ENCODE data around the gene DDB1. TPM values are rescaled to one million over a fixed set of nuclear protein-coding genes. Genes with fewer than 3 reads are reported as not detected.

DDB1 gene
- total RNA-seq, 1 experiment from 2014 or later = 250 TPM

DNA sequence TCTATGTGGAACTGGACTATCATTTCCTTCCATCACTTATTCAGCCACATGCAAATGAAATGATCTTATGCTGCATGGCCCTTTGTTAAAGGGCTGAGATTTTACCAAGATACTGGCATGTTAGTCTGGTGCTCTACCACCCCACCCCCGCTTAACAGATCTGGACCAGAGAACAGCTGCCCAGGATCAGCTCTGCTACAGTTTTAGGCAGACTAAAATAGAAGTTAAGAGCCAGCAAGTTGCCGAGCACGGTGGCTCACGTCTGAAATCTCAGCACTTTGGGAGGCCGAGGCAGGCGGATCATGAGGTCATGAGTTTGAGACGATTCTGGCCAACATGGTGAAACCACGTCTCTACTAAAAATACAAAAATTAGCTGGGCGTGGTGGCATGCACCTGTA, 4.6 kb downstream of the DDB1 start:
- no peak overlapping the region for H3K4me3 ChIP-seq
- H3K9me3 ChIP-seq = no peaks in the 10 kb centered on the region
- H3K36me3 ChIP-seq = peaks cover 70% of the 10 kb centered on the region
- no peak for DNase-seq
- H3K27me3 ChIP-seq = no peaks in the 10 kb centered on the region

GRCh38 chr11:61327669-61328071, 5.2 kb downstream of the DDB1 start:
- Histone ChIP-seq H3K9me3 (no peaks in the 10 kb centered on the region), H3K36me3 (peaks cover 75% of the 10 kb centered on the region), H3K4me3 (no peak overlapping the region), H3K27me3 (no peaks in the 10 kb centered on the region)
- DNase-seq = no peak

- Histone ChIP-seq H3K36me3 (peaks cover 88% of the 10 kb centered on the region), H3K27me3 (no peaks in the 10 kb centered on the region), H3K4me3 (no peak overlapping the region), H3K9me3 (no peaks in the 10 kb centered on the region)
- DNase-seq = no peak
Observed at GRCh38 chr11:61325649-61326414, 7.1 kb downstream of the DDB1 start.

- no peak for DNase-seq
- Histone ChIP-seq H3K36me3 (peaks cover 73% of the 10 kb centered on the region), H3K27me3 (no peaks in the 10 kb centered on the region), H3K9me3 (no peaks in the 10 kb centered on the region), H3K4me3 (no peak overlapping the region)
Observed at GRCh38 chr11:61315260-61315659, 17.6 kb downstream of the DDB1 start.

- H3K9me3 ChIP-seq = no peaks in the 10 kb centered on the region
- peaks cover 86% of the 10 kb centered on the region for H3K36me3 ChIP-seq
- H3K4me3 ChIP-seq = no peak overlapping the region
- DNase-seq = no peak
- no peaks in the 10 kb centered on the region for H3K27me3 ChIP-seq
Observed at GRCh38 chr11:61310749-61311148, 22.2 kb downstream of the DDB1 start.

DNA sequence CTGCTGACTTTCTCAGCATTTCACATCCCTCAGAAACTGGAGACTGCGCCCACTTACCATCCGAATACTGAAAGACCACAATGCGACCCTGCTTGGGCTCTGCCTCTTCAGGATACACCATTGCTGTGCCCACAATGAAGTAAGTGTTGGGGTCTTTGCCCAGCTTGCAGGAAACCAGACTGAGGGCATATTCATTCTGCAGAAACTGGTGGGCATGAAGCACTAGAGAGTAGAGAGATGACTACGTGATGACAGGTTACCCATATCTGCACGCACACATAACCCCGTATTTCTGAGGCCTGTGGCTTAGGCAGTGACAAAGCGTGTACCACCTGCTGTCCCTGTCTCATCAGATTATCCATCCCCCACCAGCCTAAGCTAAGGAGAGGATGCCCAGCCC, 23.2 kb downstream of the DDB1 start:
- Histone ChIP-seq H3K36me3 (peaks cover 85% of the 10 kb centered on the region), H3K4me3 (no peak overlapping the region), H3K27me3 (no peaks in the 10 kb centered on the region), H3K9me3 (no peaks in the 10 kb centered on the region)
- DNase-seq = no peak

GRCh38 chr11:61309141-61309540, 23.8 kb downstream of the DDB1 start:
- no peak for DNase-seq
- Histone ChIP-seq H3K4me3 (no peak overlapping the region), H3K9me3 (no peaks in the 10 kb centered on the region), H3K36me3 (peaks cover 84% of the 10 kb centered on the region), H3K27me3 (no peaks in the 10 kb centered on the region)

DNA sequence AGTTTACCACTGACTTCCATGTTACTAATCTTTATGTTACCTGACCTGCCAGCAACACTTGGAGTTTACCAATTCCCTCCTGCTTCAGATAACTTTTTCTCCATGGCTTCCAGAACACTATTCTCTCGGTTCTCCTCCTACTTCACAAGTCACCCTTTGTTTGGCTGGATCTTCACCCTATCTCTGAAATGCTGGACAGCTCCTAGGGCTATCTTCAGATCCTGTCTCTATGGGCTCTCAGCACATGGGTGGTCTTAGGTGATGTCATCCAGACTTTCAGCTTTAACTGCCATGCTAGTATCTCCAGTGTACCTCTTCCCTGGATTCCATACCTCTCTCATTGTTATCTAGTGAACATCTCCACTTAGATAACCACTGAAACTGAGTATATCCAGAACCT, 25.6 kb downstream of the DDB1 start:
- Histone ChIP-seq H3K9me3 (no peaks in the 10 kb centered on the region), H3K4me3 (no peak overlapping the region), H3K36me3 (peaks cover 82% of the 10 kb centered on the region), H3K27me3 (no peaks in the 10 kb centered on the region)
- no peak for DNase-seq

GRCh38 chr11:61306221-61306620, 26.7 kb downstream of the DDB1 start:
- Histone ChIP-seq H3K36me3 (peaks cover 85% of the 10 kb centered on the region), H3K27me3 (no peaks in the 10 kb centered on the region)

GRCh38 chr11:61305417-61305816, 27.5 kb downstream of the DDB1 start:
- DNase-seq = no peak

More at GRCh38 chr11:61306221-61306620, 26.7 kb downstream of the DDB1 start:
- no peak overlapping the region for H3K4me3 ChIP-seq
- H3K9me3 ChIP-seq = no peaks in the 10 kb centered on the region
- DNase-seq = no peak

DNA sequence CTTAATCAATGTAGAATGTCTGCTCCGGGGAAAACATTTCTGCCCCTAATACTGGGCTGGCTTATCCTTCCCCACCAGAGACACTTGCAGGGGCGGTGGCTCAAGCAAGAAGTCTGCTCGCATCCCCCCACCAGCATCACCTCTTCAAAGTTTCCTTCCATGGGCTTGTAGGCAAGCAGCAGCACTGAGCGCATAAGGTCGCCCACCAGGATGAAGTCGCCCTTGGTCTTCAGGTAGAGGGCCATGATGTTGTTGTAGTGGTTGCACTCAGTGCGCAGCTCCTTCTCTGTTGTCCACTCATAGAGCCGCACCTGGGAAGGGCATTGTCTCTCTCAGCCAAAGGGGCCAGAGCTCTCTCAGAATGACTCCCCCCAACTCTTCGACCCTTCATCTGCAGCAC, 29.2 kb downstream of the DDB1 start:
- Histone ChIP-seq H3K4me3 (no peak overlapping the region), H3K9me3 (no peaks in the 10 kb centered on the region), H3K36me3 (peaks cover 86% of the 10 kb centered on the region), H3K27me3 (no peaks in the 10 kb centered on the region)
- no peak for DNase-seq

More at GRCh38 chr11:61305417-61305816, 27.5 kb downstream of the DDB1 start:
- Histone ChIP-seq H3K4me3 (no peak overlapping the region), H3K27me3 (no peaks in the 10 kb centered on the region), H3K9me3 (no peaks in the 10 kb centered on the region), H3K36me3 (peaks cover 86% of the 10 kb centered on the region)

- Histone ChIP-seq H3K4me3 (no peak overlapping the region), H3K27me3 (no peaks in the 10 kb centered on the region), H3K9me3 (no peaks in the 10 kb centered on the region), H3K36me3 (peaks cover 75% of the 10 kb centered on the region)
- no peak for DNase-seq
Observed at GRCh38 chr11:61302550-61302949, 30.4 kb downstream of the DDB1 start.

DNA sequence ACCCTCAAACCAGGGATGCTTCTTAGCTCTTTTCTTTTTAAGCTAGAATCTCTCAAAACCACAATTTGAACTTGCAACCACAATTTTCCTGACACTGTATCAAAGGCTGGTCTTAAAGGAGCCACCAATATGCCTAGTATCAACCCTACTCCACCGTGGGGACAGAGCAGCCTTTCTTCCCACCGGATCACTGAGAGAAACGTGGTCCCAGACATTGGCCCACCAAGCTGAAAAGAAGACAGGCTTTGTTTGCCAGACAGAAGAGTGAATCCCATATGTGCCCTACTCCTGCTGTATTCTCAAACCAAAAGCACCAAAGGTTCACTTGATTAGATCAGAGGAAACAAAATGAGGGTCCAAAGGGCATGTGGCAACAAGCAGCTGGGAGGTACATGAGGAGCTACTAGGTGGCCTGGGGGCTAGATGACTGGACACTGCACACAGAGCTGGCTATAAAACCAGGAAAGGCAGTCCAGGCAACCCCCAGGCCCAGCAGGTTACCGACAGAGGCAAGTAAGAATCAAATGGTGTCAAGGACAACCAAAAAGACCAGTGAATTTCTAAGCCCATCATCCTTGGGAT, 34.2 kb downstream of the DDB1 start:
- no peak for DNase-seq
- no peaks in the 10 kb centered on the region for H3K27me3 ChIP-seq
- no peak overlapping the region for H3K4me3 ChIP-seq
- H3K9me3 ChIP-seq = no peaks in the 10 kb centered on the region
- H3K36me3 ChIP-seq = peaks cover 49% of the 10 kb centered on the region

- Histone ChIP-seq H3K4me3 (no peak overlapping the region), H3K27me3 (no peaks in the 10 kb centered on the region), H3K9me3 (no peaks in the 10 kb centered on the region), H3K36me3 (peaks cover 41% of the 10 kb centered on the region)
- DNase-seq = peak; percentile 89
Observed at GRCh38 chr11:61297746-61298145, 35.2 kb downstream of the DDB1 start.

DNA sequence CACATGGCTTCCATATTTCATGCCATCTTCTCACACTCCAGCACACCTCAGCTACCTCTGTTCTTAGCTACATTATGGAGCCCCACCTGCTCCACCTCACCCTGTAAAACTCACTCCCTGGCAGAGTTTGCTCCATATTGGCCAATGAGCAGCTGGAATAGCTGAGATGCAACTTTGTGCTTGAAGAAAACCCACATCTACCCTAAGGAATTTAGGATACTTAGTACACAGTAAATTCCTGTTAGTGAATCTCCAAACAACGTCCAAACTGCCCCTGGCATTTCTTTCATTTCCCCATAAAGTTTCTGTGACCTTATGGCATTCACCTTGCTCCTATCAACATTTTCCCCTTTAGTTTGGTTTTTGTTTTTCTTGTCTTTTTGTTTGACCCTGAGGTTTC, 35.6 kb downstream of the DDB1 start:
- Histone ChIP-seq H3K4me3 (no peak overlapping the region), H3K9me3 (no peaks in the 10 kb centered on the region), H3K36me3 (peaks cover 37% of the 10 kb centered on the region), H3K27me3 (no peaks in the 10 kb centered on the region)
- peak; percentile 24 for DNase-seq

- no peak for DNase-seq
- no peak overlapping the region for H3K4me3 ChIP-seq
Observed at GRCh38 chr11:61295596-61295926, 37.3 kb downstream of the DDB1 start.

DNA sequence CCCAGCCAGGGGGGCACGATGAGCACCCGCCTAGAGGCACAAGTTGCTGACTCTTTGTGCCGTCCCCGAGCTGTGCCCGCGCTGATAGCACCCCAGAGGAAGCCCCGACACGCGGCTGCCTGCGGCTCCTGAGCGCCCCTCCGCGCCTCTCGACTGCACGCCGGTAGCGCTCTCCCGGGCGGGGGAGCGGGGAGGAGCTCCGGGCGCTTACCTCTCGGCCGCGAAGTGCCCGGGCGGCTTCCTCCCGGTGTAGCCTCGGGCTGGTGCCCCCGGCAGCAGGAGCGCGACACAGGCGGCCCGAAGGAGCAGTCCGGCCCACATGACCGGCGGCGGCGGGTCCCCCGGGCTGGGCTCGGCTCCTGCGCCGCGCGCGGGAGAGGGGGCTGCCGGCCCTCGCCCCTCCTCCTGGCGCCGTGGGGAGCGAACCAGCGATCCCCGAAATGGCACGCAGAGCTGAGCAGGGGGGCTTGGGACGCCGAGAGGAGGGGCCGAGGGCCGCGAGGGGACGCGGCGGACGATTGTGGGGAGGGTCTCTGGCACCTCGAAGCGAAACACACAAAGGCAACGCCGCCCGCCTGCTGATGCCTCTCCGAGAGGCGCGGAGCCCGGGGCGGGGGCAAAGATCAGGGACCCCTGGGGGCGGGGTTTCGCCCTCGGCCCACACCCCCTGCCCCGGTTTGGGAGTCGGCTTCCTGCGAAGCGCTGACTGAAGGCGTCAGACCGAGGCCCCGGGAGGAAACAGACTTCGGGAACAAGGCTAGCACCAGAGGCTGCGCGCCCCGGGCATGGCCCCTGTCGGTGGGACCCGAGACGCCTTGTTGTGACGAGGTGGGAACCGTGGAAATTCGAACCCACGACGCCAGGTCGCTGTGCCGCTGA, 37.9 kb downstream of the DDB1 start, which contains the start of gene VWCE:
TSS of gene VWCE (minus strand) at position 600 of the 879 bp plus-strand sequence. CDS start at position 321, 279 bp downstream.
- Histone ChIP-seq H3K9me3 (no peaks in the 10 kb centered on the region), H3K4me3 (peak within 1 kb of the TSS; percentile 24), H3K36me3 (peaks cover 15% of the 10 kb centered on the region), H3K27me3 (no peaks in the 10 kb centered on the region)
- DNase-seq = peak; percentile 39

More at GRCh38 chr11:61295596-61295926, 37.3 kb downstream of the DDB1 start:
- peaks cover 21% of the 10 kb centered on the region for H3K36me3 ChIP-seq
- no peaks in the 10 kb centered on the region for H3K27me3 ChIP-seq
- no peaks in the 10 kb centered on the region for H3K9me3 ChIP-seq
